H4 (cell line): ENCODE results near the gene IFIT2. TPM values are rescaled to one million over a fixed set of nuclear protein-coding genes. Genes with fewer than 3 reads are reported as not detected.
"Not testable (repeated sequence)": the region's sequence is repeated elsewhere in the genome, so short reads cannot be mapped to it uniquely, and the experiment has no call there.

Experiments used
- DNase-seq: peaks from one replicate; pipeline ENCODE4 v3.0.0-alpha.2; 2015; ENCODE audit warnings: low spot score
- total RNA-seq: library from RNA; depleted of rRNA; stranded (reverse); fragments of >200 nt; shearing (Covaris generic); gene quantifications from 2 replicates; pipeline ENCODE4 v1.2.3, GENCODE V29; 2014

IFIT2 gene
- total RNA-seq, 1 experiment from 2014 or later, result 3.9 TPM

DNA sequence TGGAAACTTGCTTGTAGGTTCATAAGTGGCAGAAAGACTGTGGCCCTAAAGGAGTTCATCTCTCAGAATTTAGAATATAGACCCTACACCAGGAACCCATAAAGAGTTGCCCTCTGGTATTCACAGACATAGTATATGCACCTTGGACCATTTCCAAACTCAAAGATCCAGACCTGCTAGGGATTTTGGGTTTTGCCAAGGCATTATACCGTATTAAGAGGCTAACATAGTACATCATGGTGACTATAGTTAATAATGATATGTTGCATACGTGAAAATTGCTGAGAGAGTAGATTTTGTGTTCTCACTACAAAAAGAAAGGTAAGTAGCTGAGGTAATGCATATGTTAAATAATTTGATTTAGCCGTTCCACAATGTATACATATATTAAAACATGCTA lies 39.8 kb downstream of the IFIT2 start:
- no peak for DNase-seq

DNA sequence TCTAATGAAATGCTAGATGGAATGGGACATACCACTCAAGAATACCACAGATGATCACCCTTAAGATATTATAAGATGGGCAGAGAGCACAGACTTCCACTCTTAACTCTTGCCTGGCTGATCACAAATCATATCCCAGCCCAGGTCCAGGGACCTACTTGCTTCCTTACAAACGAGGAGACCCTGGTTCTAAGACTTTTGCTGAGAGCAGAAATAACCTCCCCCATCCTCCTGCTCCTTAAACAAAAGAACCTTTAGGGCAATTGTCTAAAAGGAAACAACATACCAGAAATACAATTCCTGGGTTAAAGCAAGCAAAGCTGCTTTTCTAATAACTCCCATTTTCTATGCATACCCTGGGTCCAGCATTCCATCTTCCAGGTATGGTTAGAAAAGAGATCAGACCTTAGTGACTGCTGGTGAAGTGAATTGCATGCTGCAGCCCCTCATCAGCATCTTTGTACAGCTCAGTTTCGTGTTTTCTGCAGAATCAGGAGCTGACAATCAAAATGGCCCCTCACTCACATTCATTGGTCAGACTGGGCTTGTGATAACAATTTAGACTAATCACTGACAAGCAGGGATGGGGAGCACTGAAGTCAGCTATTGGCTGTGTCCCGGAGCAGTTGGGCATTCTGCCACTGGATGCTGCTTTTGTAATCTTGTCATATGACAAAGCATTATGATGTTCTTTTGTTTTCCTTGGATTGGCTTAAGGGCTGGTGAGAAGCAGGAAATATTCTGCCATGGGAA lies 40.5 kb downstream of the IFIT2 start:
- peak; percentile 38 for DNase-seq

DNA sequence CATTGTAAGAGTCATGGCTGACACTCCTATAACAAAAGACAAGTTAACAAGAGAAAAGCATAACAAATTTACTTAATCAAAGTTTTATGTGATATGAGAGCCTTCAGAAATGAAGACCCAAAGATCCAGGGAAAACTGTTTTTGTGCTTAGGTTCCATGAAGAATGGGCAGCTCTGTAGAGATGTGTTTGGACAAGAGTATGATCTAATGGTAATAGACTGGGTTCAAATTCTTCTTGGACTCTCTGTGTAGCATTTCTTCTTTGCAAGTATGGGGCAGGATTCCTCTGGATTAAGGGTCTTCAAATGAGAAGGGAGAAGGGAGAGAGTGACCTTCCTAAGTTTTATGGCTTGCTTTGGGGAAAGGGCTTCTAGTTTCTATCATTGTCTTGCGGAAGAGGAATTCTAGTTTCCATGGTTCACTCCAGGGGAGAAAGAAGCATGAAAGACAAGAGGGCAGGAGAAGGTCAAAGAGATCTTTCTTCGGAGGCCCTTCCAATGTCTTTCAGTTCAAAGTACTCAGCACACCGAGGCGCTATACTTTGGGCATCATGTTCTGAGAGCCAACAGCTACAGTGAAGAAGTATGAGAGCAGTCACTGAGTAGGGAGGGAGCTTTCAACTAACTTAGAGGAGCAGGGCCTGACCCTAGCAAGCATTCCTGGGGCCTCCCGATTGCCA lies 41.4 kb downstream of the IFIT2 start:
- no peak for DNase-seq

DNA sequence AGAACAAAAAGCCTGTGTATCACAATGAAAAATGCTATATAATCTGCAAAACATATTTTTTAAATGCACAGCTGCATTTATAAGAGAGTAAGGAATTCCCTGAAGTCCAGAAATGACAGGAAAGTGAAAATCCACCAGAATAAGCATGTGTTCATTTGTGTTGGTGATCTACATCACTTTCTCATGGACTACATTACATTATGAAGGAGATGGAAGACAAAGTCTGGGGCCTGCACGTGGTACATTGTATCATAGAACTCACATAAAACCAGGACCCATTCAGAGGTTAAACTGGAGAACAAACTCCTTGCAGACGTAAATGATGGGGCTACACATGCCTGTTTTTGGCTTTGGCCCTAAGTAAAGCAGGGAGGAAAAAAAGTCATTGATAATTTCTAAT lies 42.3 kb downstream of the IFIT2 start:
- DNase-seq, result no peak

DNA sequence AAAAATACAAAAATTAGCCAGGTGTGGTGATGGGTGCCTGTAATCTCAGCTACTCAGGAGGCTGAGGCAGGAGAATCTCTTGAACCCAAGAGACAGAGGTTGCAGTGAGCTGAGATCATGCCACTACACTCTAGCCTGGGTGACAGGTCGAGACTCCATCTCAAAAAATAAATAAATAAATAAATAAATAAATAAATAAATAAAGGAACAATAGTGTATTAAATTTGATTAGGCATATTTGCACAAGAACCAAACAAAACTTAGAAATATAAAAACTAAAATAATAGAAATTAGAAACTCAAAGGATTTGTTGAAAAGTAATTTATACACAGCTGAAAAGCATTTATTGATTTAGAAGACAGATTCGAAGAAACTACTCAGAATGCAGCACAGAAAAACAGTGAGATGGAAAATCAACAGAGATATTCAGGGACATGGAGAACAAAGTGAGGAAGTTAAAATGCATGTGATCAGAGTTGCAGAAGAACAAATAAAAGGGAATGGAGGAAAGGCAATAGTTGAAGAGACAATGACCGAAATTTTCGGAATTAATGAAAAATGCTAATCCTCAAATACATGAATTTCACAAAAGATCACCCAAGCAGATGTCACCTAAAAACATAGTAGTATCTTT lies 43.6 kb downstream of the IFIT2 start:
- no peak for DNase-seq

DNA sequence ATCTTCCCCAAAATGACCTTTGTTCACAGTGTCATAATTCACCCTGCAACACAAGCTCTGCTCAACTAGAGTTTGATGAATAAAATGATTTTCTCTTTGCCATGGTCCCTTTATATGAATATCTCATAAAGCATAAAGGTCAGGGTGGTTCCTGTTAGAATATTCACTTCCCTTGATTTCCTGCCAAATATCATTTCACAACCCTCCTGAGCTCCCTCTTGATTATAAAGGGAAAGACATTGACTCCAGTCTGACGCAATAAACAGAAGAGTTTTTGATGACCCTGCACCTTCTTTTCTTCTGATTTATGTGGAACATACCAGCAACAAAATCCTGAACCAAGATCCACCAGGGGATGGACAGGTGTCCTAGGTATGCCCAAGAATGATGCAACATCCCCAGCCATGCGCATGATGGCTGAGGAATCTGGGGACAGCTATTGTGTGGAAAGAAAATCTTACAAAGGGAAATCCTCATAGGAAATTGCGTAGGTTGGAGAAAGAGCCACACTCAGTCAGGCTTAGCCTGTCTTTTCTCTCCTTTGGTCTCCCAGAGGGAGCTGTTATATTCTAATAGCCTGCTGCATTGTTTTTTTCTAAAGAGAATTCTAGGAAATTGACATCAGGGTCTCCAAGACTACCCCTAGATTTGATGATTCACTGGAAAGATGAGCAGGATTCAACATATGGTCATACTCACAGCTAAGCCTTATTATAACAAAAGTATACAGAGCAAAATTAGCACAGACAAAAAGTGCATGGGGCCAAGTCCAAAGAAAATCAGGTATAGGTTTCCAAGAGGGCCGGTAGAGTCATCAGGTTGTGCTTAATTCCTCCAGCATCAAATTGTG lies 44.8 kb downstream of the IFIT2 start:
- DNase-seq, result no peak

DNA sequence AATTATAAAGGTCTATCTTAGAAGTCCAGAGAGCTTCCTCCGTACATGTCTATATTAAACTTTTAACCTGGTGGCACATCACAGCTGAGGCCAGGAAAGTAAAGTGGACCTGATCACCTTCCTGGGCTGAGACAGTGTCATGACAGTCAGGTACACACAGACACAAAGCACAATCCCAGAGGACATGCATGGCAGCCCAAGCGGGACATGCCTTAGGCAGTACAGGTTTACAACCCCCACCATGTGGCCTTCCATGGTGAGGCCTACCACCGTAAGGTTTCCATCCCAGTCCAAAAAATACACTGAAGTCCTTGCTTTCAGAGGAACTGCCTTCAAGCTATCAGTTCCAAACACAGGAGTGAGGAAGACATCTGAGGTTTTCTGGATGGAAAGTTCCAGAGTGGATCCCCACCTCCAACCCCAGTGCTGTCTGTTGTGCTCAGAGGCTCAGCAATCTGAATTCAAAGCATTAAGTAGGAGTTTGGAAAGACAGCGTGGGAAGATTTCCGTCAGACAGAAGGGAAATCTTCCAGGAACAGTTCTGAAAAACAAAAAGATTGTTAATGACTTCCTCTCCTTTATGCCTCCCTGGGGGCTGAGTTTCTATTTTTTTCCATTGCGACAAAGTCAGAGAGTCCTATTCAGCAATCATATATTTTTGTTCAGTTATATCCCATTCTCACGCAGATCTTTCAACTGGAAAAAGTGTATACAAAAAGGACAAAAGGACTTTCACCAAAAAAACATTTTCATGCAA lies 46.0 kb downstream of the IFIT2 start:
- no peak for DNase-seq

DNA sequence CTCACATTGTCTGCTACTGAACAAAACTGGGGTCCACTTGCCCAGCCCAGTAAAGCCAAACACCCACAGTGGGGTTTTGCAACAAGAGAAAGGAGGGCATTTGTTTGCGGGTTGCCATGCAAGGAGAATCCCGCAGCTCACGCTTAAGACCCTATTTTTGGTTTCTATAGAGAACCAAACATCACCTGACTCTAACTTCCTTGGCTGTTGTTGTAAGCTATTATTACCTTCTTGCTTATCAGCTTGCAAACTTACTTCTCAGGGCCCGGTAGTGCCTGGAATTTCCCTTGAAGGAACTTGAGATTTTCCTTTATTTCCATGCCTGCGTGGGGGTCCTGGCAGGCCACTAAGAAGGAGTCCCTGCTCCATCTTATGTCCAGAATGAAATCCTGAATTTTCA lies 46.6 kb downstream of the IFIT2 start:
- DNase-seq, result no peak

DNA sequence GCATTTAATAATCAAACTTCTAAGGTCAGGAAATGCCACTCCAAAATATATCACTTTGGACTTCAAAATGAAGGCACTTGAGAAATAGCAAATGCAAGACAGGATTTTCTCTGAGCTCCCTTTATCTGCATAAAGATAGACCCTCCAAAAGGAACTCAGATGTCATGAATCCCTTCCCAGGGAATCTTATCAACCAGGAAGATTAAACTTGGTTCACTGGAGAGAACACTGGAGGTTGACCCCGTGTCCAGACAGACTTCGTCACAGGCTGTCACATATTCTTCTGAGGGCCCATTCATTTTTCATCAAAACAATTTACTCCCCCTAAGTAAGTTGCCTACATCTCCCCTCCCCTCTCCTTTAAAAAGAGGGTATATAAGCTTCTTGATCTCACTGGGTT lies 47.1 kb downstream of the IFIT2 start:
- no peak for DNase-seq

DNA sequence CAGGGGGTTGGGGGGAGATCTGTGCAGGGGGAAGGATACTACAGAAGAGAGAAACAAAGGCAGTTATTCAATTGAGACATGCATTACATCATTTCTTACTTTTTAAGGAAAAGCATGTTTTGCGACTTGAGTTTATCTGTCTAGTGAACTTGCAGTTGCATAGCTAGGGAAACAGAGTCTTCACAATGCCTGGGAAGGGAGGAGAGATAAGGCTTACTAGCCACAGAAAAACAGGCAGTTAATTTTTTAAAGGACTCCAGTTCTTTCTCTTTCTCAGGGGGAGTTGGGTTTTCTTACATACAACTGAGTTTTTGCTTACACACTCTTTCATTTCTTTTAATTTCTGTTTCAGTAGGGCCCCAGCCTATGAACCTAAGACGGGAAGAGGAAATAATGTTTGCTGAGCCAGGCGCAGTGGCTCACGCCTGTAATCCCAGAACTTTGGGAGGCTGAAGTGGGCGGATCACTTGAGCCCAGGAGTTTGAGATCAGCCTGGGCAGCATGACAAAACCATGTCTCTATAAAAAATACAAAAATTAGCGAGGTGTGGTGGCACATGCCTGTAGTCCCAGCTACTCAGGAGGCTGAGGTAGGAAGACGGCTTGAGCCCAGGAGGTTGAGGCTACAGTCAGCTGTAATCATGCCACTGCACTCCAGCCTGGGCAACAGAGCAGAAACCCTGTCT lies 48.9 kb downstream of the IFIT2 start:
- not testable (repeated sequence) for DNase-seq

DNA sequence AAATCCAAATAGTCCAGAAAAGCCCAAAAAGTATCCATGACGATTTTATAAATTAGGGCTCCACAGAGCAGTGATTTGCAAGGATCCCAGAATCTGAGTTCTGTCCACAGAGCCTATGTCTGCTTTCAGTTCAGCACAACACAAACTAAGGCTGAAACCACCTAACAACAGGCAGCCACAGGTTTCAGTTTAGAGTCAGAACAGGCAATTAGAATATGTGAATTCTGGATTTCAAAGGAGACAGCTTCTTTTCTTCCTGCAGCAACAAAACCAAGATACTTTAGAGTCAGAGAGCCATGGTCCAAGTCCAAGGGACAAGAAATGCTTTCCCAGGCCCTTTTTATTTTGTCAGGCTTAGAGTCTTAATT lies 49.5 kb downstream of the IFIT2 start:
- no peak for DNase-seq

DNA sequence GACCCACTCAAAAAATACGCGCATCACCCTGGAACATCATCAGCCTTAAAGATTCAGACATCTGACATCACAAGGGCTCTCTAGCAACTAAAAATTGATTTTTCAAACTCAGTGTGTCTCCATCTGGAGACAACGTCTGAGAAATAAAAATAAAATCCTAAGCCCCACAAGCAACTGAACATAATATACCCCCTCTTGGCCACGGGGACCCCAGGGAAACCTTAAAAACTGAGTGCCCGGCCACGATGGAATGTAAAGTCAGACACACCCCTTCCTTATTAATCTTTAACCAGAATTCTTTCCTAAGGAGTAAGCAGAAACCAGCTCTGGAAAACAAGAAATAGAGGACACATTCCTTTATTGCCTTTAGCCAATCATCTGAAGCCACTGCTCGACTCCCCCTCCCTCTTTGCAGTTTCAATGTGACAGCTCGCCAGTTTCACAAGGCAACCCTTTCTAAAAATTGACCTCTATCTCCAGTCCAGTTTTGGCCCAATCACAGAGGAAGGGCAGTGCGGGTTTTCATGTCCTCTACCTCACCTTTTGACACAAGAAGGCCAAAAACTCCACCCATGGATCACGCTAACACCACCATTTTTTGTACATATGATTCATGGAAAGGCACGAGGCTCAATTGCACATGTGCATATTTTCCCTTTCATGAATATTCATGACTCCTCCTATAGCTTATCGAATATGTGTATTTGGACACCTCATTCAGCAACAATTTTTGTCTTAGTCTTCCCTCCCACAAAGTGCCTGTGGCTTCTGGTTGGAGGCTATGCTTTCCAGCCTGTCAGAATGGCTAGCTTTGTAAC lies 50.1 kb downstream of the IFIT2 start:
- DNase-seq, result peak; percentile 50

DNA sequence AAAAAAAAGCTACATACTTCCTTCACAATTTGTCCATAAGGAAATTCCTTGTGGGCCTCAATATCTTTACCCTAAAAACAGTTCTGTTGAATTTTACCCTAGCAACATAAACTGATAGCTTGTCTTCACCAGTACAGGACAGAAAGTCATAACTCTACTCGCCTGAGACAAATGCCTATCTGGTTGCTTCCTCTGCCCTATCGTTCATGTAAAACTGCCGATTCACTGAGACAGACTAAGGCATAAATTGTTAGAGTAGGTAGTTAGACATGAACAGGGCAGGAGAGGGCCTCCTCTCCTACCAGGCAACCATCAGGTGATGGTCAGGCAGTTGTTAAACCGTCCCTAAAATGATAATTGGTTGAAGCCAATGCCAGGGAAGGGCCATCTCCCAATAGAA lies 51.0 kb downstream of the IFIT2 start:
- DNase-seq, result no peak

DNA sequence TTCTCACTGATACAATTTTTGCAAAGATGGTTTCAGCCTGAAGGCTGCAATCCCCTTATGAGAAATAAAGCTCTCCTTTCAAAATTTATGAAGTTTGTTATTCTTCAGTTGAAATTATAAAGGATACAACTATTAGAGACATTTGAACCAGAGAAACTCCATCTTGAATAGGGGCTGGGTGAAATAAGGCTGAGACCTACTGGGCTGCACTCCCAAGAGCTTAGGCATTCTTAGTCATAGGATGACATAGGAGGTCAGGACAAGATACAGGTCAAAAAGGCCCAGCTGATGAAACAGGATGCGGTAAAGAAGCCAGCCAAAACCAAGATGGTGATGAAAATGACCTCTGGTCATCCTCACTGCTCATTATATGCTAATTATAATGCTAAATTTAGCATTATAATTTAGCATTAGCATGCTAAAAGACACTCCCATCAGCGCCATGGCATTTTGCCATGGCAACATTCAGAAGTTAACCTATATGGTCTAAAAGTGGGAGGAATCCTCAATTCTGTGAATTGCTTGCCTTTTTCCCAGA lies 53.6 kb downstream of the IFIT2 start:
- no peak for DNase-seq

DNA sequence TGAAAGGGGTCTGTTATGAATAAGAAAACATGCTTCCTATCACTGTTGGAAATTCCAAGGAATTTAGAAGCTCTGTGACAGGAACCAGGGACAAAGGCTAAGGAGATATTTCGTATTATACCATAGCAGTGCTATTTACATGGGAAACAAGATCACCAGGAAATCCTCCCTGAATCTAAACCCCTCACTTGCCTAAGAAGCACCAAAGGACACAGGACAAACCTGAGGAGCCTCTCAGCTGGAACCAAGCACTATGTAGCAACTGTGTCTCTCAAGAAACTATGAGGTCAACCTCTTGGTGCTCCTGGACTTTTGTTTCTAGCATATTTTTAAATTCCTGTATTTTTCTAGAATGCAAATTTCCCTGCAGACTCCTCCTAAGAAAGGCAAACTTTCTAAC lies 55.2 kb downstream of the IFIT2 start:
- DNase-seq, result no peak

DNA sequence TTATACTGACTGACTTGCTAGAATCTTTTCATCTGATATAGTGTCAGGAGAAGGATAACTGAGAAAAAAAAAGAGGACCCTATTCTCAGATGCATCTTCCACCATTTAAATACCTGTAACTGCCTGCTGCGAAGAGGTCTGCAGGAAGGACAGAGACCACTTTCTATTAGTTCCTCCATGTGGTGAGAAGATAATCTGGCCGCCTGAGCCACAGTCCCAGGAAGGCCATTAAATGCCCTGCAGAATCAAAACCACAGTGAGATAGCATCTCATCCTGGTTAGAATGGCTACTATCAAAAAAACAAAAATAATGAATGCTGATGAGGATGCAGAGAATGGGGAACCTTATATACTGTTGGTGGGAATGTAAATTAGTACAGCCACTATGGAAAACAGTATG lies 56.1 kb downstream of the IFIT2 start:
- DNase-seq, result no peak
